GM18505 (cell line): ENCODE measurements around the gene ZIC4.

Experiments used
- ATAC-seq: cut with Tn5 transposase; IDR thresholded peaks from one replicate; pipeline ENCODE4 v1.9.1; 2021; ENCODE audit not compliant: unreplicated experiment
- POLR2A ChIP-seq: IDR thresholded peaks from 4 replicates; pipeline ENCODE4 v1.6.1; 2011; ENCODE audit warnings: borderline replicate concordance; ENCODE audit not compliant: insufficient read depth, insufficient read length; ENCODE audit errors: extremely low read depth

Gene ZIC4

DNA sequence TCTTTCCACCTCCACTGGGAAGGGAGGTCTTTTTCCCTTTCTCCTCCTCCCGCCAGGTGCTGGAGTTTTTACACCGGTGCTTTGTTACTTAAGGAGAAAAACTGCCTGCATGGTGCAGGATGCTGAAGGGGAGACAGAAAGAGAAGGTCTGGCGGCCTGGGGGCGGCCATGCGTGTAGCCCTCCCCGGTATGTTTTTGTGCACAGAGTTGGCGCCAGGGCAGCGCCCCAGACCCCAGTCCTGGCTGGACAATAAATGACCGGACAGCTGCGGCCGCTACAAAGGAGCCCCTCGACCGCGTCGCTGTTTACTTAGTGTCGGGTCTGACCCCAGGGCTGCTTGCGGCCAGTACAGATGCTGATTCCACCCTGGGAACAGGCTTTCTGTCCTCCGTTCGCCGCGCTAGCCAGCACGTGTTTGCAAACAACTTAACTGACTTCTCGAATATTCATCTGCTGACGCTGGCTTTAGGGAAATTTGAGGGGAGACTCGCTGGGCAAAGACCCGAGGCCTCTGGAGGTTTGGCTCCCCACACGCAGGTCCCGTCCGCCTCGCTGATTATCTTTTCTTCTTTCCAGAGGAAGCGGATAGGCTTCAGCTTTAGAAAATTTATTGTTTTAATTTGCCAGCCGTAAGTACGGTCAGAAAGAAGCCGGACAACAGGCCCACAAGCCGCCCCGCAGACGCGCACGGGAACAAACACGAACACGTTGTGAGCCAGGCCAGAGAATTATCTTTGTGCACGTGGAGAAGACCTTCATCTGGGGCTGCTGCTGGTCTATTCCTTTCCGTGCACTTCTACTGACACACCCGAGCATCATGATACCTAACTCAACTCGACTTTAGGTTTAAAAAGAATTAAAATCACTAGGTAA lies 46.9 kb downstream of the ZIC4 start:
- no peak for TF ChIP-seq POLR2A
- ATAC-seq, result no peak

- no peak for ATAC-seq
Measured at GRCh38 chr3:147358144-147358992, 48.0 kb downstream of the ZIC4 start.

DNA sequence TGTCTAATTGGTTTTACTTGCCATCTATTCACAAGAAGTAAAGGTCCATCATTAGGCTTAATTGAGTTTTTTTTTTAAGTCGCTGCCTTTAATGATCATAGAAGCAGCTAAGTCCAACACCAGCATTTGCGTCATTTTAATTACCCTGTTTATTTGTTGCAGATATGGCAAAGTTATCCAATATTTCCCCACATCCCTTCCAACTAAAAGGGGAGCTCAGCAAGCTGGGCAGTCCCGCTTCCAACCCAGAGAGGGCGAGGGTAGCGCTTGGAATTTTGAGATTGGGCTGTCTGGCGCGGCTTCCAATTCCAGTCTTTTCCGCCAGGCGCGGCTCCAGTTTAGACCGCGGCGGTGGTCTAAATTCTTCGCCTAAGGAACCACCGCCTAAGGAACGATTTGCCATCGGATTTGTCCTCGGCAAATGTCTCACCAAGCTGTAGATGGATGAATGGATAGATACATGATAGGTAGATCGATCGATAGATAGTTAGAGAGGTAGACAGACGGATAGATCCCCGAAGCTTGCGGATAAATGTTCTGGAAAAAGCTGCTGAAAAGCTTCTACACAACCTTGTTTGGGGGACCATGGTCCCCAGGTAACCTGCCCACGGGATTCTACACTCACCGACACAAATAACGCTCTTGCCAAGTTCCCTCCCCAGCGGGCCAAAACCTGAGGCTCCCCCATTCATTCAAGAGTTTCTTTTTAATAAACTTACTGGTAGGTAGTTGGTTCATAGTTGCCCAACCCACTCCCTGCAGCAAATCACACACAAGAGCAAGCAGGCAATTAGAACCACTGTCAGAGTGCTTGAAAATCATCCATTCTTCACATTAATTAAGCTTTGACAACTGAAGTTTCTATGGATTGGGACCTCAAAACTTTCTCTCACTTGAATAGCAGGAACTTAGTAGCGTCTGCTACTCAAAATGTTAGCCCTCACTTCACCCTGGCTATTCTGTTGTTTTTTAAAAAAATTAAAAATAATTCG lies 49.1 kb downstream of the ZIC4 start:
- no peak for ATAC-seq

More at GRCh38 chr3:147358144-147358992, 48.0 kb downstream of the ZIC4 start:
- no peak for TF ChIP-seq POLR2A

GRCh38 chr3:147356145-147356908 lies 50.0 kb downstream of the ZIC4 start:
- no peak for ATAC-seq
- TF ChIP-seq POLR2A, result no peak

More for the DNA sequence above, 49.1 kb downstream of the ZIC4 start:
- TF ChIP-seq POLR2A, result no peak

- no peak for TF ChIP-seq POLR2A
- no peak for ATAC-seq
Measured at GRCh38 chr3:147355753-147356090, 50.6 kb downstream of the ZIC4 start.

DNA sequence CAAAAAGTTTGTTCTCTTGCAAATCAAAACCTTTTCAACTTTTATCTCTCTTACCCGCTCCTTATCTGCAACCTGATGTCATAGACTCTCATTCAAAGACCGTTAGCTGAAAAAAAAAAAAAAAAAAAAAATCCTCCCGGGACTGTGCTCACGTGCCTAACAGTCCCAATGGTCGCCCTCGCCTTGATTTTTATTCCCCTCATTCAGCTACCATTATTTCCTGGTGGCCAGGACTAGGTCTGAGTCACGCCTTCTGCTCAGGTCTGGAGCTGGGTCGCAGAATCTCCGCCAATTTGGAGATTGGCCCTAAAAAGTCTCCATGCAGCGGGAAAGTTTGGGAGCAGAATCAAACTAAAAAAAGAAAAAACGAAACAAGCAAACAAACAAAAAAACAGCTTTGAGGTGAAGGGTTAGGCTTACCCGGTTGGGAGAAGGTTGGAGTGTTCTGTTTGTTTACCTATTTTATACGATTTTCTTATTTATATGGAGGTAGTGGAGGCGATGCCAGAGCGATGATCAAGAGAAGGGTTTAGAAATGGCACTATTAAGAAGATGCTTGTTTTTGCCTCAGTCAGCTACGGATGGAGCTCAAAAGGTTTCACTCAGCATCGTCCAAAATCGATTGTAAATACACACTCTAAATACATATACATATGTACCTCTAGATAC lies 51.1 kb downstream of the ZIC4 start:
- no peak for TF ChIP-seq POLR2A
- ATAC-seq, result no peak

DNA sequence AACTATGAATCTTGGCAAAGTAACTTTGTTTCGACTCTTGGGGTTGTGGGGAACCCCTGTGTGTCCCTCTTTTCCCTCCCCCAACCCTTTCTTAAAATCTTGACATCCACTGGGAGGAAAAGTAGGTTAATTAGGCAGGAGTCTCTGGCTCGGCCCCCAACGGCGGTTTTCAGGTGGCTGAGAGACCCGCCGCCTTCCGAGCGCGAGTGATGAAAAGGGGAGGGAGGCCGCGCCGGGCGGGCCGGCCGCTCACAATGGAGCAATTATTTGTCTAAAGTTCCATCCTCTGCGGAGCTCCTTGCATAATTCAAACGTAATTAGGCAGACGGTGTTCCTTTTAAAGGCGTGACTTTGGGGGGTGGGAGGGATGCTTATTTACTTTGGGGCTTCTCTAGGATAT lies 51.7 kb downstream of the ZIC4 start:
- no peak for TF ChIP-seq POLR2A
- no peak for ATAC-seq

DNA sequence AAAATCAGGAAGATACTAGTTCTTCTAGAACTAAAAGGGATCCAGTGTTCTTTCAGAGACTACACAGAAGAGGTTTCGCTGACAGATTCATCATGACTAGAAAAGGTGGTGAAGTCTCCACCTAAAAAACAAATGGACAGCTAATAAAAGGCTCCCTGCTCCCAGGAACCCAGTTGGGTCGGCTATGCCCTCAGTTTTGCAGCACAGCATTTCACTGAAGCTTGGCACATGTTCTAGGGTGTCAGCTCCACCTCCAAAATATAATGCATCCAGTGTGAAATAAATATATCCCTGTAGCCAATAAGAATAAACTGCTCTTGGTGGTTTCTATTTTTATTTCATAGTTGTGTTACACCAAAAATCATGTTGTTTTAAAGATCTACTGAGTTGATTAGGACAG lies 55.0 kb downstream of the ZIC4 start:
- no peak for ATAC-seq
- TF ChIP-seq POLR2A, result no peak

- no peak for TF ChIP-seq POLR2A
- no peak for ATAC-seq
Measured at GRCh38 chr3:147348976-147349375, 57.4 kb downstream of the ZIC4 start.

GRCh38 chr3:147343926-147344325 lies 62.4 kb downstream of the ZIC4 start:
- no peak for ATAC-seq
- TF ChIP-seq POLR2A, result no peak

- no peak for ATAC-seq
- TF ChIP-seq POLR2A, result no peak
Measured at GRCh38 chr3:147341727-147342126, 64.6 kb downstream of the ZIC4 start.
